ENCODE data around the gene NRAP.

The NRAP gene, protein sequence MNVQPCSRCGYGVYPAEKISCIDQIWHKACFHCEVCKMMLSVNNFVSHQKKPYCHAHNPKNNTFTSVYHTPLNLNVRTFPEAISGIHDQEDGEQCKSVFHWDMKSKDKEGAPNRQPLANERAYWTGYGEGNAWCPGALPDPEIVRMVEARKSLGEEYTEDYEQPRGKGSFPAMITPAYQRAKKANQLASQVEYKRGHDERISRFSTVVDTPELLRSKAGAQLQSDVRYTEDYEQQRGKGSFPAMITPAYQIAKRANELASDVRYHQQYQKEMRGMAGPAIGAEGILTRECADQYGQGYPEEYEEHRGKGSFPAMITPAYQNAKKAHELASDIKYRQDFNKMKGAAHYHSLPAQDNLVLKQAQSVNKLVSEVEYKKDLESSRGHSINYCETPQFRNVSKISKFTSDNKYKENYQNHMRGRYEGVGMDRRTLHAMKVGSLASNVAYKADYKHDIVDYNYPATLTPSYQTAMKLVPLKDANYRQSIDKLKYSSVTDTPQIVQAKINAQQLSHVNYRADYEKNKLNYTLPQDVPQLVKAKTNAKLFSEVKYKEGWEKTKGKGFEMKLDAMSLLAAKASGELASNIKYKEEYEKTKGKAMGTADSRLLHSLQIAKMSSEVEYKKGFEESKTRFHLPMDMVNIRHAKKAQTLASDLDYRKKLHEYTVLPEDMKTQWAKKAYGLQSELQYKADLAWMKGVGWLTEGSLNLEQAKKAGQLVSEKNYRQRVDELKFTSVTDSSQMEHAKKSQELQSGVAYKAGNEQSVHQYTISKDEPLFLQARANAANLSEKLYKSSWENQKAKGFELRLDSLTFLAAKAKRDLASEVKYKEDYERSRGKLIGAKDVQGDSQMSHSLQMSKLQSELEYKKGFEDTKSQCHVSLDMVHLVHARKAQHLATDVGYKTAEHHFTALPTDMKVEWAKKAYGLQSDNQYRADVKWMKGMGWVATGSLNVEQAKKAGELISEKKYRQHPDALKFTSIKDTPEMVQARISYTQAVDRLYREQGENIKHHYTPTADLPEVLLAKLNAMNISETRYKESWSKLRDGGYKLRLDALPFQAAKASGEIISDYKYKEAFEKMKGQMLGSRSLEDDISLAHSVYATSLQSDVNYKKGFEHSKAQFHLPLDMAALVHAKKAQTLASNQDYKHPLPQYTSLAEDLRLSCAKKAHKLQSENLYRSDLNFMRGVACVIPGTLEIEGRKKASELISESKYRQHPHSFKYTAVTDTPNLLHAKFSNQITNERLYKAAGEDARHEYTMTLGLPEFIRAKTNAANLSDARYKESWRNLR (N-terminal part only)
- long read RNA-seq, donor 1: 0 reads
- long read RNA-seq, donor 2: 0 reads
- long read RNA-seq, donor 3: 0 reads
- long read RNA-seq, donor 4: 0 reads
- long read RNA-seq, donor 5: 0 reads
- long read RNA-seq, donor 6: 0 reads
- long read RNA-seq, donor 7: 0 reads
- long read RNA-seq, donor 8: 0 reads

GRCh38 chr10:113663908-113664307 is at the start of gene NRAP:
TSS of gene NRAP (minus strand) at chr10:113664041. CDS start at chr10:113663882, 159 bp downstream.
- no peak for DNase-seq

DNA sequence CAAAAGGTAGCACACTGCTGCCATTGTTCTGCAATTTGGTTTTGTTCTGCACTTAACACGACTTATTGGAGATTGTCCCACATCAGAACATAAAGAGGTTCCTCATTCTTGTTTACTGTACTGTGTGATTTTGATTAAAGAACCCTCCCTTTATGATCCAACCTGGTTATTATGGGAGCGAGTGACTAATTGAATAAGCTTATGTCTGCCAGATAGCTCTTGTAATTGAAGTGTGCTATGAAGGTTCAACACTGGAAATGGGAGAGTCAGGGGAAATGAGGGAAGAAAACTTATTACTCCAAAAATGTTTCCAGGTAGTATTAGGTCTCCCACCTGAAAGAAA is 49.8 kb upstream of the NRAP start:
- no peak for DNase-seq

DNA sequence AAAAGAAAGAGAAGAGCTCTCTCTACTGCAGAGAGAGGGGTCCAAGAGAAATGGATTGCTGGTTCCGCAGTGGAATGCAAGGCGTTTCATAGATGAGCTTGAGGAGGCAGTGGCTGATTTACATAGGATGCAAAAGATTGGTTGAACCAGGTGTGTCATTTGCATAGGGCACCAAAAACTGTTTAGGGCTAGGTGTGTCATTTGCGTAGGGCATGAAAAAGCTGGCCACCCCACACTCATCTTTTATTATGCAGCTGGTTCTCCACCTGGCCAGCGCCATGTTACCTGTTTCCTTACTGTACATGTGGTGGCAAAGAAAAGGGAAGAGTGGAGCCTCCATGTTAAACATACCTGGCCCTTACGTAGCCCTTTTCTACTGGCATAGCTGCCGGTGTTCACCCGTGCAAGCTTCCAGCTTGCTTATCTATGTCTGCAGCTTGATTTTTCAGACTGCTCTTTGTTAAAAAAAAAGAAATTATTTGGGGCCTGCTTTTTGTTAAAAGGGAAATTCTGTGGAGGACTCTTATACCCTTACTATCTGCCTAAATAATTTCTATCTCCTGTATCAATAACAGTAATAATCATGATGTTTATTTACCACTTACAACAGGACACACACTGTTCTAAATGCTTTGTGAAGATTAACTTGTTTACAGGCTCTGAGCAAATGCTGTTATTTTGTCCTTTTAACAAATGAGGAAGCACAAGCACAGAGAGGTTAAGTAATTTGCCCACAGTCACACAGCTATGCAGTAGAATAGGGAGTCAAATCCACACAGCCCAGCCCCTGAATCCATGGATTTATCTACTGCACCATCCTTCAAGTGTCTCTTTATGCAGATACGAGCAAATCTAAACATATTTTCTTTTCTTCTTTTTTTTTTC is 49.2 kb upstream of the NRAP start:
- no peak for DNase-seq

DNA sequence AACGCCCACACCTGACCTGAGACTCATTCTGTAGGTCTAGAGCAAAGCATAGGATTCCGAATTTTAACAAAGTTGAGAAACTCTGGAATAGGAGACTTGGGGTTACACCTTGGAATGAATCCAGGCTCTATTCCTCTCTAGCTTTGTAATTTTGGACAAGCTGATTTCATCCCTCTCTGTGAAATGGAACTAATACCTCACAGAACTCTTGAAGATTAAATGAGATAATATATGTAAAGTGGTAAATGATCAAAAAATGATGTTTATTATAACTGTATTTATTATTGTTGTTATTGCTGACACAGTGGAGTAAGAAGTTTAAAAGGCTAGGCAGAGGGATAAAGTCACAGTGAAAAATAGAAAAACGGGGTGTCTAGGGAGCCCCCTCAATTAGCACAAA is 48.2 kb upstream of the NRAP start:
- no peak for DNase-seq

DNA sequence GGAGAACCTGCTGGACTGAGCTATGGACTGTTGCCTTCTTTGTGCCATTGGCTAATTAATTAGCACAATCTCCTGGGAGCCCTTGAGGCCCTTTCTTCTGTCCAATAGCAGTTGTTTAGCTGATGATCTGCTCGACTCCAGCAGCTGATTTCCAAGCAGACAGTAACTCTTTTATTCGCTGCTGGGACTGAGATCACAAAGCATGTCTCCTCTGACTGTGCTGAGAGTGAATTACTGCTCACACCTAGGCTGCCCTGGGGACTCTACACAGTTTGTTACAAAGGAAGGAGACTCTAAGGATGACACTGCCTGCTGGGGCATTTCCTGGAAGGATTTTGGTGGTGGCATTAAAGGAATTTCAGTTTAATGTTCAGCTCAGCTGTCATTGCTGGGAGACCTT is 47.3 kb upstream of the NRAP start:
- no peak for DNase-seq

GRCh38 chr10:113709221-113709838 is 45.5 kb upstream of the NRAP start:
- no peak for DNase-seq

GRCh38 chr10:113708640-113709039 is 44.8 kb upstream of the NRAP start:
- no peak for DNase-seq

- no peak for DNase-seq
These were observed 42.8 kb upstream of the NRAP start for GRCh38 chr10:113706623-113707022.

DNA sequence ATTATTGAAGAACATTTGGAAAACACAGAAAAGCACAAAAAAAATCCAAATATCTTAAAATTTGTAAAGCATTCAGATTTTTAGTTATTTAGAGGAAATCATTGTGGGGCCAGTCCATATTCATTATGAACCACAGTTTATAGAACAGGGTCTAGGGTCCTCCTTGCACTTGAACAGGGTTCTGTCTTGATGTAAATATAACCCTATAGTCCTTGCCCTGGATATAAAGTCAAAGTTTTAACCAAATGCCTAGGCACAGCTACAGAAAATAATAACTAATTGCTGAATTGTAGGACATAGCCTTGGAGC is 41.5 kb upstream of the NRAP start:
- no peak for DNase-seq

- peak; percentile 15 for DNase-seq
These were observed 40.9 kb upstream of the NRAP start for GRCh38 chr10:113704637-113705343.

DNA sequence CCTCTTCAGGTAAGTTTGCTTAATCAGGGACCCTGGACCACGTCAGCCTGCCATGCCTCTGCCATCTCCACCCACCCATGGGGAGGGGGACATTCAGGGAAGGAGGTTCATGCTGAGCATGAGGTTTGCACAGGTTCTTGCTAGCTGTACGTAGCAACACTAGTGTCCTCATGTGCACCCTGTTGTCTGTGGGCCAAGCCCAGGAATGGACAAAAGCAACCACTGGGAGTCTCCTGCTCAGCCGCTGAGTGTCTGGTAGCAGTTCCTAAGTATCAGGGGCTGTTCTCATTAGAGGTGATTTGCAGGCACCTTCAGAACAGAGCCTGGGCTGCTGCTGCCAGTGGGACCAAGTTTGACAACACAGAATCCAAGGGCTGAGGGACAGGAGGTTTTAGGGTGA is 33.8 kb upstream of the NRAP start:
- no peak for DNase-seq

GRCh38 chr10:113695691-113696090 is 31.9 kb upstream of the NRAP start:
- no peak for DNase-seq

DNA sequence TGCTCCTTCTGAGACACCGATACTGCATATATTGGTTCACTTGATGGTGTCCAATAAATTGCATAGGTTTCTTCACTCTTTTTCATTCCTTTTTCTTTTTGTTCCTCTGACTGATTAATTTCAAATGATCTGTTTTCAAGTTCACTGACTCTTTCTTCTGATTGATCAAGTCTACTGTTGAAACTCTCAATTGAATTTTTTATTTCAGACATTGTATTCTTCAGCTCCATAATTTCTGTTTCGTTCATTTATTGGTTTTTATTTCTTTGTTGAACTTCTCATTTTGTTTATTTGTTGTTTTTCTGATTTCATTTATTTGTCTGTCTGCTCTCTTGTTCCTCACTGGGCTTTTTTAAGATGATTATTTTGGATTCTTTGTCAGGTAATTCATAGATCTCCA is 29.5 kb upstream of the NRAP start:
- no peak for DNase-seq

DNA sequence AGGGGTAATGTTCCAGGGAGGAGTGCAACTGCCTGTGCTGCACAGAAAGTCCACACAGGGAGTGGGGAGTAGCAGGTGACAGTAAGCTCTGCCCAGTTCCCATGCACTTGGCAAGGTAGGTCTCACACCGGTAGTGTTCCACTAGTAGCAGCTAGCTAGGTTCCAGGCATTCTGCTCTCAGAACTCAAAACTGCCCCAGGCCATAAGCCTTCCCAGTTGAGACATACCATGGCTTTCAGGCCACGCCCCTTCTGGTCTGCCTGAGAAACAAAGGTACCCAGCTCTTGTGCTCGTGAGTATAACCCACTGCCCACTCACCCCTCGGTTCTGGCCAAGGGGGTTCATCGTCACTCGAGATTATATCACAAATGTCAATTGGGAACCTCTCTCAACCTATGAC is 28.4 kb upstream of the NRAP start:
- no peak for DNase-seq

DNA sequence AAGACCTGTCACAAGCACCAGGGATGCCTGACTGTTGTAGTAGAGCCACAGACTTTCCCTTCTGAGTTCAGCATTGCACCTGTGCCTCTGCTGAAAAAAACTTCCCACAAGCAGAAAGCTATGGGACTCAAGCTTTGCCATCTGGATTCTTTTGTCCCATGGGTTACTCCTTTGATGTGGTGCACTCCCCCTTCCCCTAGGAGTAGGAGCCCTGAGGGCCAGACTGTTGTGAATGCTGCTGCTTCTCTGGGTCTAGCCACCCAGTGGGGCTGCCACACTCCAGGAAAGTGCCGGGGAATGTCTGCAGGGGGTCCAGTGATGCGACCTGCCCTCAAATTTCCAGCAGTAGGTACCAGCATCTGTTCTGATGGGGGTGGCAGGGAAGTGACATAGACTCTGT is 27.5 kb upstream of the NRAP start:
- no peak for DNase-seq

DNA sequence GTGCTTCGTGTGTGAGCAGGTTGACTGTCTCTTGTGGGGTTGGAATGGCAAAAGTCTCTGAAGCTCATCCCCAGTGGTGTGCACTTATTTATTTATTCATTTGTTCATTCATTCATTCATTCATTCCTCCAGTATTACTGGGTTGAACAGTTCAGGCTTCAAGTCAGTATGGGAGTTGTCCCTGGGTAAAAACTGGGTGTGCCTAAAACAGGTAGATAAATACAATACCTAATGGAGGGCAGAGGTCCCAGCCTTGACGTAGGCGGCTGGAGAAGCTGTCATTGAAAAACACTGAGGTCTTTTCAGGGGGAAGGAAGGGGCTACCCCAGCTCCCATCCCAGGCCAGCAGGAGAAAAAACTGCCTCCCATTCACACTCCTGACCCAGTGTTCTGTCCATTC is 26.9 kb upstream of the NRAP start:
- DNase-seq: no peak

GRCh38 chr10:113689574-113689973 is 25.7 kb upstream of the NRAP start:
- no peak for DNase-seq

DNA sequence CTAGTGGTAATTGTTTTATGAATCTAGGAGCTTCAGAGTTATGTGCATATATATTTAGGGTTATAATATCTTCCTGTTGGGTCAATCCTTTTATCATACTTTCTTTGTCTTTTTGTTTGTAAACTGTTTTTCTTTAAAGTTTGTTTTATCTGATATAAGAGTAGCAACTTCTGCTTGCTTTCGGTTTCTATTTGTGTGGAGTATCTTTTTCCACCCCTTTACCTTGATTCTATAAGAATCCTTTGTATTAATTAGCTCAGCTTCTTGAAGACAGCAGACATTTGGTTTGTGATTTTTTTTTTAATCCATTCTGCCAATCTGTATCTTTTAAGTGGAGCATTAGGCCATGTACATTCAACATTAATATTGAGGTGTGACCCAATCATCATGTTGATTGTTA is 25.2 kb upstream of the NRAP start:
- DNase-seq: no peak

DNA sequence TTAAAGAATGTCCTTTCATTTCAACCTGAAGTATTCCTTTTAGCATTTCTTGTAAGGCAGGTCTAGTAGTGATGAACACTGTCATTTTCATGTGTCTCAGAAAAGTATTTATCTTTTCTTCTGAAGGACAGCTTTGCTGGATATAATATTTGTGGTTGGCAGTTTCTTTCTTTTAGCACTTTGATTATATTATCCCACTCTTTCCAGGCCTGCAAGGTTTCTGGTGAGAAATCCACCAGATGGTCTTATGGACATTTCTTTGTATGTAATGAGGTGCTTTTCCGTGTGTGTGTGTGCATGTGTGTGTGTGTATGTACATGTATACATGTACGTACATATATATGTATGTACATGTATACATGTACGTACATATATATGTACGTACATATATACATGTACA is 23.2 kb upstream of the NRAP start:
- DNase-seq: no peak

DNA sequence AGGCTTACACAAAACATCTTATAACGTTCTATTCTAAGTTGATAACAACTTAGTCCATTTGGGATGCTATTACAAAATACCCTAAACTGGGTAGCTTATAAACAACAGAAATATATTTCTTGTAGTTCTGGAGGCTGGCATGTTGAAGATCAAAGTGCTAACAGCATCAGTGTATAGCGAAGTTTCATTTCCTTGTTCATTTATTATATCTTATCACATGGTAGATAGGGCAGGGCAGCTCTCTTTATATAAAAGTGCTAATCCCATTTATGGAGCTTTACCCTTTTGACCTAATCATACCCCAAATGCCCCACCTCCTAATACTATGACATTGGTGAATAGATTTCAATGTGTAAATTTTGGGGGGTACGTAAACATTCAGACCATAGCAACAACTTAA is 22.2 kb upstream of the NRAP start:
- no peak for DNase-seq

DNA sequence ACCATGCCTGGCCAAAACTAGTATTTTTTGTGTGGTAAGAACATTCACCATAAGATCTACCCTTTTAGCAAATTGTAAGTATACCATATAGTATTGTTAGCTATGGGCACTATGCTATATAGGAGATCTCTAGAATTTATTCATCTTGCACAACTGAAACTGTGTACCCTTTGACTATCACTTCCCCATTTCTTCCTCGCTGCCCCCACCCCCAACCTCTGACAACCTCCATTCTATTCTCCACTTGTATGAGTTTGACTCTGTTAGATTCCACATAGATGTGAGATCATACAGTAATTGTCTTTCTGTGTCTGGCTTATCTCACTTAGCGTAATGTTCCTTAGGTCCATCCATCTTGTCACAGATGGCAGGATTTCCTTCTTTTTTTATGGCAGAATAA is 19.5 kb upstream of the NRAP start:
- DNase-seq: no peak
